HL-60 (cell line): ENCODE results near the gene WDR37.

Source experiments
- POLR2AphosphoS5 ChIP-seq: IDR thresholded peaks from 2 replicates; pipeline ENCODE4 v1.6.1; 2012; ENCODE audit warnings: low read depth
- TF ChIP-seq, protein P1 (sequence below): IDR thresholded peaks from one replicate; pipeline ENCODE4 v1.5.1; 2011; ENCODE audit warnings: low read length, control low read depth, inconsistent platforms; ENCODE audit not compliant: insufficient read depth
- TF ChIP-seq, protein P2 (sequence below): IDR thresholded peaks from 2 replicates; pipeline ENCODE4 v1.6.1; 2012; ENCODE audit warnings: low read depth; ENCODE audit not compliant: insufficient replicate concordance

DNA sequence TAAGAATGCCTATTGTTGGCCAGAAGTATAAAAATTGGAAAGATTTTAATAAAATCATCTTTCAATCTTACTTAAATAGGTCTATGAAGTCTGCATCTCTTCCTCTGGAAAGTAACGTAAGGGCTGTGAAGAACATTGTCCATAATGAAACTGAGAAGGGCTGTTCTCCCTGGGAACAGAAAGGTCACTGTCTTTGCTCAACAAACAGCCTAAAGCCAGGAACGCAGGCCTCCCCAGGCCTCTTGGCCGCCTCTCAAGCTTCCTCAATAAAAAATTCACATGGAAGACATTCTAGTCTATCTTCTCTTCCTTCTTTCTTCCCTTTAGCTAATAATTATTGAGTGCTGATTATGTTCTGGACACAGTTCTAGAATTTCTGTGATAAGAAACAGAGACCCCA, 21.4 kb upstream of the WDR37 start:
- TF ChIP-seq, protein P1, sequence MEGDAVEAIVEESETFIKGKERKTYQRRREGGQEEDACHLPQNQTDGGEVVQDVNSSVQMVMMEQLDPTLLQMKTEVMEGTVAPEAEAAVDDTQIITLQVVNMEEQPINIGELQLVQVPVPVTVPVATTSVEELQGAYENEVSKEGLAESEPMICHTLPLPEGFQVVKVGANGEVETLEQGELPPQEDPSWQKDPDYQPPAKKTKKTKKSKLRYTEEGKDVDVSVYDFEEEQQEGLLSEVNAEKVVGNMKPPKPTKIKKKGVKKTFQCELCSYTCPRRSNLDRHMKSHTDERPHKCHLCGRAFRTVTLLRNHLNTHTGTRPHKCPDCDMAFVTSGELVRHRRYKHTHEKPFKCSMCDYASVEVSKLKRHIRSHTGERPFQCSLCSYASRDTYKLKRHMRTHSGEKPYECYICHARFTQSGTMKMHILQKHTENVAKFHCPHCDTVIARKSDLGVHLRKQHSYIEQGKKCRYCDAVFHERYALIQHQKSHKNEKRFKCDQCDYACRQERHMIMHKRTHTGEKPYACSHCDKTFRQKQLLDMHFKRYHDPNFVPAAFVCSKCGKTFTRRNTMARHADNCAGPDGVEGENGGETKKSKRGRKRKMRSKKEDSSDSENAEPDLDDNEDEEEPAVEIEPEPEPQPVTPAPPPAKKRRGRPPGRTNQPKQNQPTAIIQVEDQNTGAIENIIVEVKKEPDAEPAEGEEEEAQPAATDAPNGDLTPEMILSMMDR, result no peak
- TF ChIP-seq, protein P2, sequence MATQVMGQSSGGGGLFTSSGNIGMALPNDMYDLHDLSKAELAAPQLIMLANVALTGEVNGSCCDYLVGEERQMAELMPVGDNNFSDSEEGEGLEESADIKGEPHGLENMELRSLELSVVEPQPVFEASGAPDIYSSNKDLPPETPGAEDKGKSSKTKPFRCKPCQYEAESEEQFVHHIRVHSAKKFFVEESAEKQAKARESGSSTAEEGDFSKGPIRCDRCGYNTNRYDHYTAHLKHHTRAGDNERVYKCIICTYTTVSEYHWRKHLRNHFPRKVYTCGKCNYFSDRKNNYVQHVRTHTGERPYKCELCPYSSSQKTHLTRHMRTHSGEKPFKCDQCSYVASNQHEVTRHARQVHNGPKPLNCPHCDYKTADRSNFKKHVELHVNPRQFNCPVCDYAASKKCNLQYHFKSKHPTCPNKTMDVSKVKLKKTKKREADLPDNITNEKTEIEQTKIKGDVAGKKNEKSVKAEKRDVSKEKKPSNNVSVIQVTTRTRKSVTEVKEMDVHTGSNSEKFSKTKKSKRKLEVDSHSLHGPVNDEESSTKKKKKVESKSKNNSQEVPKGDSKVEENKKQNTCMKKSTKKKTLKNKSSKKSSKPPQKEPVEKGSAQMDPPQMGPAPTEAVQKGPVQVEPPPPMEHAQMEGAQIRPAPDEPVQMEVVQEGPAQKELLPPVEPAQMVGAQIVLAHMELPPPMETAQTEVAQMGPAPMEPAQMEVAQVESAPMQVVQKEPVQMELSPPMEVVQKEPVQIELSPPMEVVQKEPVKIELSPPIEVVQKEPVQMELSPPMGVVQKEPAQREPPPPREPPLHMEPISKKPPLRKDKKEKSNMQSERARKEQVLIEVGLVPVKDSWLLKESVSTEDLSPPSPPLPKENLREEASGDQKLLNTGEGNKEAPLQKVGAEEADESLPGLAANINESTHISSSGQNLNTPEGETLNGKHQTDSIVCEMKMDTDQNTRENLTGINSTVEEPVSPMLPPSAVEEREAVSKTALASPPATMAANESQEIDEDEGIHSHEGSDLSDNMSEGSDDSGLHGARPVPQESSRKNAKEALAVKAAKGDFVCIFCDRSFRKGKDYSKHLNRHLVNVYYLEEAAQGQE, result no peak
- no peak for TF ChIP-seq POLR2AphosphoS5
